IPS-20b (cell line): ENCODE results near the gene TAF1B.

Experiments
- H3K27ac ChIP-seq: one replicate; pipeline ENCODE4 v1.5.1; 2013; ENCODE audit warnings: low read length
- H3K27me3 ChIP-seq: 2 replicates; pipeline ENCODE4 v1.6.1; 2013; ENCODE audit warnings: mild to moderate bottlenecking, low read length, inconsistent platforms; ENCODE audit not compliant: insufficient read depth
- H3K36me3 ChIP-seq: 2 replicates; pipeline ENCODE4 v1.6.1; 2013; ENCODE audit warnings: low read depth, mild to moderate bottlenecking, inconsistent platforms, low read length, moderate library complexity; ENCODE audit not compliant: insufficient read depth
- H3K4me1 ChIP-seq: 2 replicates; pipeline ENCODE4 v1.6.1; 2013; ENCODE audit warnings: mild to moderate bottlenecking, control low read depth, inconsistent platforms, low read length, moderate library complexity; ENCODE audit not compliant: insufficient read depth
- H3K4me3 ChIP-seq: 2 replicates; pipeline ENCODE4 v1.5.1; 2013; ENCODE audit warnings: mild to moderate bottlenecking, low read length, inconsistent platforms
- H3K9ac ChIP-seq: 2 replicates; pipeline ENCODE4 v1.6.1; 2013; ENCODE audit warnings: low read depth, mild to moderate bottlenecking, inconsistent platforms, low read length, moderate library complexity
- H3K9me3 ChIP-seq: 2 replicates; pipeline ENCODE4 v1.6.1; 2013; ENCODE audit warnings: mild to moderate bottlenecking, low read depth, low read length, inconsistent platforms; ENCODE audit not compliant: insufficient read depth

The TAF1B gene

GRCh38 chr2:9800975-9801726 lies 42.1 kb upstream of the TAF1B start:
- Histone ChIP-seq H3K4me3 (no peak overlapping the region), H3K9me3 (no peaks in the 10 kb centered on the region), H3K9ac (no peak overlapping the region)

DNA sequence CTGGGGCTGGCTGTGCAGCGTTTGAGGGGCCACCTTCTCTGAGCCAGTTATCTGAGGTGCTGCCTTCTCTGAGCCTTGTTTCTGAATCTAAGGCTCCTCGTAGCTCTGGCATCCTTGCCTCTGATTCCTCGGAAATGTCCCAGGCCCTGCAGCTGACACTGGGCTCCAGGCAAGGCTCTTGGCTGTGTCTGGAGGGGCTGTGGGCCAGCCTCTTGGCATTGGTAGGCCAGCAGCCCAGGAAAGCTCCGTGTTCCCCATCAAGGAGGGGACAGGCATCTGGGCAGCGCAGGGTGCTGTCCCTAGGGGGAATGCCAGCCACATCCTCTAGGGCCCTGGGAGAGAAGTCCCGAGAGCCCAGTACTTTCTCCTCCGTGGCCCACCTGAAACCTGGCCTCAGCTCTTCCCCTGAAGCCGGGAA lies 40.7 kb upstream of the TAF1B start:
- H3K9me3 ChIP-seq: no peaks in the 10 kb centered on the region
- H3K27ac ChIP-seq: no peak overlapping the region
- H3K4me3 ChIP-seq: no peak overlapping the region
- H3K9ac ChIP-seq: no peak overlapping the region
- H3K36me3 ChIP-seq: no peaks in the 10 kb centered on the region
- H3K4me1 ChIP-seq: peaks cover 8% of the 10 kb centered on the region; the same call in 1 of the 2 replicates
- no peaks in the 10 kb centered on the region for H3K27me3 ChIP-seq

More at GRCh38 chr2:9800975-9801726, 42.1 kb upstream of the TAF1B start:
- no peaks in the 10 kb centered on the region for H3K27me3 ChIP-seq
- H3K4me1 ChIP-seq: peaks cover 8% of the 10 kb centered on the region; the same call in 1 of the 2 replicates
- no peaks in the 10 kb centered on the region for H3K36me3 ChIP-seq
- H3K27ac ChIP-seq: no peak overlapping the region

DNA sequence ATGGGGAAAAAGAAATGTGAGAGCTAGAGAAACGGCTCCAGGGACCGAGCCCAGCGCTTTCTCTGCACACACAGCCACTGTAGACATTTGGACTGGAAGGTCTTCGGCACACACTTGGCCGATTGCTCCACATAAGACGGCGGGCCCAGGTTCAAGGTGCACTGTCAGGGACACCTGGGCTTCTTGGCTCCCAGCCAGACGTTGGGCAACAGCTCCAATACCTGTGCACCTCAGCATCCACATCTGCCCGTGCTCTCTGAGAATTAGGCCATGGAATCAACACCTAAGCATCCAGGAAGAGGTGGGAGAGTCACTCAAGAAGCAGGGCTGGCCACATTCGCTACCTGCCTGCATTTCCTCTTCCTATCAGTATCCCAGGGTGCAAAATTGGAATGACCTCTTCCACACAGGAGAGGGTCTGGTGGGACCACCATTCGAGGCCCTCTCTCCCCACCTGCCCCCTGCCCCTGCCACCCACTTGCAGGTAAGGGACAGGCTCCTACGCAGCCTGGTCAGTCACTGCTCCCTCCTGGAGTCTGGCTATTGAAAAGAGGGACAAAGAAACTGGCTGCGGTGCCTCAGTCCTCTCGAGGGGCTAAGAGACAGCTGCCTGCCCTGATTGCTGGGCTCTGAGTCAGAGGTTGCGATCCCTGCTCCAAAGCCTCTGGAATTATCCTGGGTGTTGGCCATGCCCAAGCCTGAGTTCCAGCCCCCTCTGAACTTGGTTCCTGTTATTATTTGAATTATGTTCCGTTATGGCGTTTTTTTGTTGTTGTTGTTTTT lies 40.1 kb upstream of the TAF1B start:
- Histone ChIP-seq H3K9ac (no peak overlapping the region), H3K27me3 (no peaks in the 10 kb centered on the region), H3K9me3 (no peaks in the 10 kb centered on the region), H3K4me1 (peaks cover 4% of the 10 kb centered on the region; the same call in 1 of the 2 replicates), H3K4me3 (no peak overlapping the region), H3K27ac (no peak overlapping the region), H3K36me3 (no peaks in the 10 kb centered on the region)

DNA sequence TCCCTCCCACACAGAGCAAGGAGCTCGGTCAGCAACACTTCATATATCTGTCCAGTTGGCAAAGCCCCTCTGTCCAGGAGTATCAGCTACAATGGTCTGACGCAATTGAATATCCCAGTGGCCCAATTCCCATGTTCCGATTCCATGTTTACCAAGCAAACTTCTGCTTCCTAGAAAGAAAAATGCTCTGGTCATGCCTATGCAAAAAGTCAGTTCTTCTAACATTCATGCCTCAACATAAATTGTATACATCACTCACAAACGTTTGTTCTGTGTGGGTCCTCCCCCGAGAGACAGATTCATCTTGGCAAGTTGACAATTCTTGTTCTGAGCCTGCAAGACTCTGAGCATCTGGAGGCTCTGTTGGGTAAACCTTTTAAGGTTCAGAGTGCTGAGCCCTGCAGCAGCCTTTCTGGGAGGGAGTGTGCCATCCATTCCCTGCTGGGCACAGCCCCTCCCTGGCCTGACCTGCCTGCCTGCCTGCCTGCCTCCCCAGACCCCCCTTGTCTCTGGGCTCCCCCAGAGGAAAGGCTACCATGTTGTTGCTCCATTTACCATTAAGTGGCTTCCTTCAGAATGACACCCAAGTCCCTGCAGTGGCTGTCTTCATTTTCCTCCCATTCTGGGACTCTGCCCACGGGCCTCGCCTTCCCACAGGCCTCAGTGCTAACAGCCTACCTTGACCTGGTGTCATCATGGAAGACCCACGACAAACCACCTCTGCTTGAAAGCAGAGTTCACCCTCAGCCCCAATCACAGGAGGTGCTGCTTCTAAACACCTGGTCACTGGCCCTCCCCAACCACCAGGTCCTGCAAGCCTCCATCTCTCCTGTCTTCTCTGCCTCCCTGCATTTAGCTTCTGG lies 37.6 kb upstream of the TAF1B start:
- H3K27me3 ChIP-seq: no peaks in the 10 kb centered on the region
- no peaks in the 10 kb centered on the region for H3K9me3 ChIP-seq
- no peaks in the 10 kb centered on the region for H3K36me3 ChIP-seq
- H3K9ac ChIP-seq: no peak overlapping the region
- H3K27ac ChIP-seq: no peak overlapping the region
- peaks cover 4% of the 10 kb centered on the region; the same call in 1 of the 2 replicates for H3K4me1 ChIP-seq
- no peak overlapping the region for H3K4me3 ChIP-seq

DNA sequence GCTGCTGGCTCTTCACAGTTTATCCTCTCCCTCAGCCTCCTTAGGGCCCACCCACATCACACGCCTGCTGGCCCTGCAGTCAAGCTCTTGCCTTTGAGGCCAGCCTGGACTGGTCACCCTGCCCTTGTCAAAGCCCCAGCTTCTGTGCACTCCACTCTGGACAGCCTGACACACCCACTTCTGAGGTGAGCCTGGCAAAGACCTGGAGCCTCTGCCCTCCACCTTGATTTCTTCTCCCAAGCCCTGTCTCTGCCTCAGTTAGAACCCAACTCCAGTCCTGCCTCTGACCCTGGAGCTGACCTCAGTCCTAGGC lies 37.0 kb upstream of the TAF1B start:
- H3K36me3 ChIP-seq: no peaks in the 10 kb centered on the region
- no peaks in the 10 kb centered on the region for H3K9me3 ChIP-seq
- H3K27me3 ChIP-seq: no peaks in the 10 kb centered on the region
- H3K9ac ChIP-seq: no peak overlapping the region
- H3K4me3 ChIP-seq: no peak overlapping the region
- no peak overlapping the region for H3K27ac ChIP-seq
- peaks cover 4% of the 10 kb centered on the region; the same call in 1 of the 2 replicates for H3K4me1 ChIP-seq

- Histone ChIP-seq H3K4me1 (peaks cover 1% of the 10 kb centered on the region; the same call in 1 of the 2 replicates), H3K27ac (no peak overlapping the region), H3K9ac (no peak overlapping the region), H3K9me3 (no peaks in the 10 kb centered on the region), H3K36me3 (no peaks in the 10 kb centered on the region), H3K27me3 (no peaks in the 10 kb centered on the region), H3K4me3 (no peak overlapping the region)
Observed at GRCh38 chr2:9806656-9807055, 36.6 kb upstream of the TAF1B start.

- H3K36me3 ChIP-seq: no peaks in the 10 kb centered on the region
- no peak overlapping the region for H3K4me3 ChIP-seq
- no peak overlapping the region for H3K9ac ChIP-seq
- H3K27me3 ChIP-seq: no peaks in the 10 kb centered on the region
- H3K9me3 ChIP-seq: no peaks in the 10 kb centered on the region
- H3K4me1 ChIP-seq: no peaks in the 10 kb centered on the region
- H3K27ac ChIP-seq: no peak overlapping the region
Observed at GRCh38 chr2:9807056-9807455, 36.2 kb upstream of the TAF1B start.

- Histone ChIP-seq H3K4me3 (no peak overlapping the region), H3K27ac (no peak overlapping the region), H3K4me1 (no peaks in the 10 kb centered on the region), H3K9me3 (no peaks in the 10 kb centered on the region), H3K9ac (no peak overlapping the region), H3K36me3 (no peaks in the 10 kb centered on the region), H3K27me3 (no peaks in the 10 kb centered on the region)
Observed at GRCh38 chr2:9807555-9808305, 35.5 kb upstream of the TAF1B start.

- H3K36me3 ChIP-seq: no peaks in the 10 kb centered on the region
- no peak overlapping the region for H3K4me3 ChIP-seq
- H3K9ac ChIP-seq: no peak overlapping the region
- H3K9me3 ChIP-seq: no peaks in the 10 kb centered on the region
- no peak overlapping the region for H3K27ac ChIP-seq
- H3K4me1 ChIP-seq: no peaks in the 10 kb centered on the region
- no peaks in the 10 kb centered on the region for H3K27me3 ChIP-seq
Observed at GRCh38 chr2:9808334-9809063, 34.8 kb upstream of the TAF1B start.

DNA sequence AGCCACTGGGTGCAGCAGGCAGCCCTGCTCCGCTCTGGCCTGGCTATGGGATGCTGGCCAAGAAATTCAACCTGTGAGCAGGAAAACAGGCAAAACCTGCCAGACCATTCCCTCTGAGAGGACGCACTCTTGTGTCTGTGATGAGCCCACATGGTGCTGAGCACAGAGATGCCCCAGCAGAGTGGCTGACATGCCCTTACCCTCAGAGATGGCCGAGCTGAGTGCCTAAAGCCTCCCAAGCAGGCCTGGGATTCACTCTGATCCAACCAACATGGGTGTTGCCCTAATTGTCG lies 34.3 kb upstream of the TAF1B start:
- Histone ChIP-seq H3K9ac (no peak overlapping the region), H3K4me1 (no peaks in the 10 kb centered on the region), H3K27ac (no peak overlapping the region), H3K36me3 (no peaks in the 10 kb centered on the region), H3K27me3 (peaks cover under 1% of the 10 kb centered on the region; the same call in 1 of the 2 replicates), H3K9me3 (no peaks in the 10 kb centered on the region), H3K4me3 (no peak overlapping the region)
